Erythroblast (primary cell): ENCODE measurements around the gene DNAJA1.

Source experiments
- GATA1 ChIP-seq: IDR thresholded peaks from 2 replicates; pipeline ENCODE4 v1.6.1; 2011; ENCODE audit warnings: low read depth, mild to moderate bottlenecking, control low read depth, low read length, moderate library complexity
- POLR2A ChIP-seq: IDR thresholded peaks from 2 replicates; pipeline ENCODE4 v1.6.1; 2011; ENCODE audit warnings: mild to moderate bottlenecking, low read length

DNA sequence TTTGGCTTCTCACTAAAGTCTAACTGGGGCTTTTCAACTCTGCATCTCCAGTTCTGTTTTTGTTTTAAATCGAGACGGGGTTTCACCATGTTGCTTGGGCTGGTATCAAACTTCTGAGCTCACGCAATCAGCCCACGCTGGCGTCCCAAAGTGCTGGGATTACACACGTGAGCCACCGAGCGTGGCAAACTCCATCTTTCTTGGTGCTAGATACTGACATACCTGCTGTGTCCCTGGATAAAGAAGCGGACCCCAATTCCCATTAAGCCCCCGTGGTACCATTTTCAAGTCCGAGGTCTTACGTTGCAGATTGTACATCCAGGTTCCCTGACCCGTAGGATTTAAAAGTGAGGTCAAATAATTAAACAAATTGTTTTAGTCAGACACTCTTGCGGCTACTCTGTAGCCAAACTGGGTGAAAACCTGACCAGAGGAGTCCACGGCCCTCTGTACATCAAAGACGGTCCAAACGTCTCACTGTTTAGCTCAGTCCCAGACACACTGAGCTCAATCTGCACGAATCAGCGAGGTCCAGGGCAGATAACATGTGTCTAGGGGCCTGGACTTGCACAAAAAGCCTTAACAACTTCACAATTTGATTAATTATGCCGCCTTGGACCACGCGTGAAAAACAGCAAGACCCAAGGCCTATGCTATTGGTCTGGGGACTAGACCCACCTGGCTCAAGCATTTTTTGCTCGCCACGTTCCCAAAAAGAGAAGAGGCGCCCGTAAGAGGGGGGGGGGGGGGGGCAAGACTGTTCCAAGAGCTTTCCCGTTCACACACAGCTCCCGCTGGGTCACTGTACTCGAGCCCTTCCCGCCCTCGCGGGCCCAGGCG is 727 bp upstream of the DNAJA1 start:
- TF ChIP-seq POLR2A, result no peak
- TF ChIP-seq GATA1, result no peak
